ENCODE measurements around the gene CLDND2.
A peak's percentile ranks its signal among the peaks of the same experiment; 100 is the strongest.

CLDND2 gene

DNA sequence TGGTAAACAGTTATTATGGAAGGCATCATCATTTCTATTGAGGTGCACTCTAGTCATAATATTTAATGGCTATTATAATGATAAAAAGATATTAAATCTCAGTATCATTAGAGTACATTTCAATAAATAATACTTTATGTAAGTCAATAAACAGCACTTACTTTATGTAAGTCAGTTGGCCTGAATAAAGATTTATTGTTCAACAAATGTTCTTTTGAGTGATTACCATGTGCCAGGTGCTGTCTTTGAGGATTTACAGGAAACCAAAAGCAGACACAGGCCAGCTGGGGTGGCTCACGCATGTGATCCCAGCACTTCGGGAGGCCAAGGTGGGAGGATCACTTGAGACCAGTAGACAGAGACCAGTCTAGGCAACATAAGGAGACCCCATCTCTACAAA, 8.6 kb upstream of the CLDND2 start:
- no peaks in the 10 kb centered on the region for H3K36me3 ChIP-seq
- H3K27ac ChIP-seq: no peak overlapping the region
- no peak overlapping the region for H3K4me3 ChIP-seq (ENCODE audit: low read depth in 1 of 2, low read length in 1 of 2)
- TF ChIP-seq, protein P1, sequence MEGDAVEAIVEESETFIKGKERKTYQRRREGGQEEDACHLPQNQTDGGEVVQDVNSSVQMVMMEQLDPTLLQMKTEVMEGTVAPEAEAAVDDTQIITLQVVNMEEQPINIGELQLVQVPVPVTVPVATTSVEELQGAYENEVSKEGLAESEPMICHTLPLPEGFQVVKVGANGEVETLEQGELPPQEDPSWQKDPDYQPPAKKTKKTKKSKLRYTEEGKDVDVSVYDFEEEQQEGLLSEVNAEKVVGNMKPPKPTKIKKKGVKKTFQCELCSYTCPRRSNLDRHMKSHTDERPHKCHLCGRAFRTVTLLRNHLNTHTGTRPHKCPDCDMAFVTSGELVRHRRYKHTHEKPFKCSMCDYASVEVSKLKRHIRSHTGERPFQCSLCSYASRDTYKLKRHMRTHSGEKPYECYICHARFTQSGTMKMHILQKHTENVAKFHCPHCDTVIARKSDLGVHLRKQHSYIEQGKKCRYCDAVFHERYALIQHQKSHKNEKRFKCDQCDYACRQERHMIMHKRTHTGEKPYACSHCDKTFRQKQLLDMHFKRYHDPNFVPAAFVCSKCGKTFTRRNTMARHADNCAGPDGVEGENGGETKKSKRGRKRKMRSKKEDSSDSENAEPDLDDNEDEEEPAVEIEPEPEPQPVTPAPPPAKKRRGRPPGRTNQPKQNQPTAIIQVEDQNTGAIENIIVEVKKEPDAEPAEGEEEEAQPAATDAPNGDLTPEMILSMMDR (IDR thresholded peaks at IDR 0.05): no peak
- no peaks in the 10 kb centered on the region for H3K9me3 ChIP-seq
- H3K4me1 ChIP-seq (ENCODE audit: control insufficient read depth in 1 of 2, insufficient read depth in 1 of 2, low read depth in 1 of 2, low read length in 1 of 2): peaks cover 39 to 46% of the 10 kb centered on the region in 2 experiments
- no peaks in the 10 kb centered on the region for H3K27me3 ChIP-seq

DNA sequence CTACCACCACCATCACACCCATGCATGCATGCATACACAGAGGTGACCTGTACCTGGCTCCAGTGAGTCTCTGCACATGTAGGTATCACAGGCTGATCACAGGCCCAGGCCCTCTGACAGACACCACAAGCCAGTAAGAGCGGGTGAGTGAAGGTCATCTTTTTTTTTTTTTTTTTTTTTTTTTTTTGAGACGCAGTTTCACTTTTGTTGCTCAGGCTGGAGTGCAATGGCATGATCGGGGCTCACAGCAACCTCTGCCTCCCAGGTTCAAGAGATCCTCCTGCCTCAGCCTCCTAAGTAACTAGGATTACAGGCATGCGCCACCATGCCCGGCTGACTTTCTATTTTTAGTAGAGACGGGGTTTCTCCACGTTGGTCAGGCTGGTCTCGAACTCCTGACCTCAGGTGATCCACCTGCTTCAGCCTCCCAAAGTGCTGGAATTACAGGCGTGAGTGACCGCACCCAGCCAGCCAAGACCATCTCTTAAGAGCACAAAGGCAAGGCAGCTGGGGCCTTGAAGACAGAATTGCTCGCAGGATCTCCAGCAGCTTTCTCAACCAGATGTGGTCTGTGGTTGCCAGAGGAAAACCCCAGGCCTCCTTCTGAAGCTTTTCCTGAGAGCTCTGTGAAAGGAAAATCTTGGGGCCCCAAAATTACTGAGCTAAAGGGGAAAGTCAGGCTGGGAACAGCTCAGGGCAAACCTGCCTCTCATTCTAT, 6.9 kb upstream of the CLDND2 start:
- peaks cover 57 to 63% of the 10 kb centered on the region in 2 experiments for H3K4me1 ChIP-seq (ENCODE audit: control insufficient read depth in 1 of 2, insufficient read depth in 1 of 2, low read depth in 1 of 2, low read length in 1 of 2)
- no peaks in the 10 kb centered on the region for H3K27me3 ChIP-seq
- TF ChIP-seq, protein P1 (IDR thresholded peaks at IDR 0.05): no peak
- peak overlapping the region; percentile 85 for H3K27ac ChIP-seq
- no peaks in the 10 kb centered on the region for H3K9me3 ChIP-seq
- H3K36me3 ChIP-seq: no peaks in the 10 kb centered on the region
- H3K4me3 ChIP-seq (ENCODE audit: low read depth in 1 of 2, low read length in 1 of 2): no peak overlapping the region

DNA sequence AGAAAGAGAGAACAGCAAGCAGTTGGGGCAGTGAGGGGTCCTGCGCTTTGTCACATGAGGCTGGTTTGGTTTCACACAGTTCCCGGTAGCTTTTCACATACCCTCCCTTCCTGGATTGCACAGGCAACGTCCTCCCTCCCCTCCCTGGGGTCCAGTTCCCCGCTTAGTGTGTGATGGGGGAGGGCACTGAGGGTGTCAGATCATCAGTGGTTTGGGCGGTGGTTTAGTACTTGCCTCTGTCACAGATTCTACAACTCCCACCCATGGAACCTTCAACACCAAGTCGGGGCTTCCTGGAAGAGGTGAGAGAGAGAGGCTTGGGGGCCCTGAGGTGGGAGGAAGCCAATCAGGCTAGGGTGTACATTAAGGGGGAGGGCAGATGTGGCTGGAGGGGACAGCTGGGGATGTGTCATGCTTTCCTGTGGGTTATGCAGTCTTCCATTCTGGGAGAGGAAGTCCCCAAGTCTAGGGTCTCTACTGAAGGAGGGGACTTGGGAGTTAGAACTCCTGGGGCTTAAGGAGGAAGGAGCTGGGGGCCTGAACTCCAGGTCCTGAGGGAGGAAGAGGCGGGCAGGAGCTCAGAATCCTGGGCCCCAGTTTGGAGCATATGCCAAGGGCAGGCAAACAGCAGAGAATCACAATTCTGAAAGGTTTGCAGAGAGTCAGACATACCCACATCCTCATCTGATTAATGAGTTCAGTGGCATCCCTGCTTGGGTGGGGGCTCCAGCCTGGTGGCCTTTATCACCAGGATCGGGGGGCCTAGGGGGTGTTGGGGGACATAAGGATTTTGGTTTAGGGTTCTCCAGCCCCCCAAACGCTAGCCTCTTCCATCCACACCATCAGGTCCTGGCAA, 4.1 kb upstream of the CLDND2 start, which contains the start of gene NKG7:
TSS of gene NKG7 (minus strand) at position 6 of the 856 bp plus-strand sequence. CDS start 119 bp downstream, outside the sequence.
- Histone ChIP-seq H3K27me3 (no peaks in the 10 kb centered on the region), H3K27ac (peak within 1 kb of the TSS; percentile 85), H3K9me3 (no peaks in the 10 kb centered on the region), H3K4me3 (ENCODE audit: low read depth in 1 of 2, low read length in 1 of 2) (peak within 1 kb of the TSS; percentile 24 to 48), H3K36me3 (no peaks in the 10 kb centered on the region), H3K4me1 (ENCODE audit: control insufficient read depth in 1 of 2, insufficient read depth in 1 of 2, low read depth in 1 of 2, low read length in 1 of 2) (peaks cover 82 to 85% of the 10 kb centered on the region in 2 experiments)
- TF ChIP-seq, protein P1 (IDR thresholded peaks at IDR 0.05): no peak

DNA sequence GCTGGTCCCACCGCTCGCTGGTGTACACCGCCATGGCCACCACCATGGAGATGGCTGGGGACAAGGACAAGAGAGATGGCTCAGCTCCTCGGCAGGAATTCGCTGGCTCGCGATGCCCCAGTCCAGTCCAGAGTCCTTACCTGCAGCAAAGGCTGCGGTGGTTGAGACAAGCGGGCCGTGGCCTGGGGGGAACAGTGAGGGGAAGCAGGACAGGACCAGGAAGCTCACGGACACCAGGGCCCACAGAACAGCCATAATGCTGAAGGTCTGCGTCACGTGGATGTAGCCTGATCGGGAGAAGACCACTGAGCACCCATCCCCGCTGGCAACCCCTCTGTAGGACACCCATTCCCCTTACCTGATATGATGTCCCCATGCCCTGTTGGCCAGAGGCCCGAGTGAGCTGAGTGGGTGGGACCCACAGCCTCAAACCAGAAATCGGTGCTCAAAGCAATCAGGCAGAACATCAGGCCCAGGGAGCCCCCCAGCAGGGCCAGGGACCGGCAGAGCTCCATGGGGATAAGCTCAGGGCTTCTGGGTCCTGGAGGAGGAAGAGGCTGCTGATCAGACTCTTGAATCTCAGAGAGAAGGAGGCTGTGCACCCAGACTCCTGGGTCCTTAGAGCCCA, 3.3 kb upstream of the CLDND2 start:
- Histone ChIP-seq H3K27ac (peak overlapping the region; percentile 85), H3K27me3 (no peaks in the 10 kb centered on the region), H3K4me3 (ENCODE audit: low read depth in 1 of 2, low read length in 1 of 2) (peak overlapping the region; percentile 24 to 48), H3K36me3 (no peaks in the 10 kb centered on the region), H3K4me1 (ENCODE audit: control insufficient read depth in 1 of 2, insufficient read depth in 1 of 2, low read depth in 1 of 2, low read length in 1 of 2) (peaks cover 86 to 92% of the 10 kb centered on the region in 2 experiments), H3K9me3 (no peaks in the 10 kb centered on the region)
- TF ChIP-seq, protein P1 (IDR thresholded peaks at IDR 0.05): no peak

DNA sequence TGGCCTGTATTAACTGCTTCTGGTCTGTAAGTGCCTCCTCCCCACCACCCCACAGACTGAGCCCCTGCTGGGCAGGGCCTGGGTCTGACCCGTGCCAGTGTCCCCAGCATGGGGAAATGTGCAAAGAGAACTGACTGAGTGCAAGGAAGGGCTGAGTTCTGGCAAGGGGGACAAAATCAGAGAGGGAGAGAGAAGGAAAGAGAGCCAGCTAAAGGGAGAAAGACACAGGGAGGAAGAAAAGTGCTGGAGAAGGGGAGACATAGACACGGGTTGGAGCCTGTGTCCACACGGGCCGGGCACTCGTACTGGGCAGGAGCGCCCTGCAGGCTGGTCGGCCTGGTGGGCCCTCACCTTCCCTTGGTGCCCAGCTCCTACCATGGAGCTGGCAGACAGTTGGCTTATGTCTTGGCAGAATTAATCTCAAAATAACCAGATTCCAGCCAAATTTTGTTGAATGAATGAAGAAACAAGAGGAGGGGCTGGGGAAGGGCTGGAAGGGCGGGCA, 2.4 kb upstream of the CLDND2 start:
- peak overlapping the region in 1 of 2 experiments; percentile 48 for H3K4me3 ChIP-seq (ENCODE audit: low read depth in 1 of 2, low read length in 1 of 2)
- TF ChIP-seq, protein P1 (IDR thresholded peaks at IDR 0.05): no peak
- H3K4me1 ChIP-seq (ENCODE audit: control insufficient read depth in 1 of 2, insufficient read depth in 1 of 2, low read depth in 1 of 2, low read length in 1 of 2): peaks cover 88 to 93% of the 10 kb centered on the region in 2 experiments
- H3K36me3 ChIP-seq: no peaks in the 10 kb centered on the region
- H3K27me3 ChIP-seq: no peaks in the 10 kb centered on the region
- no peaks in the 10 kb centered on the region for H3K9me3 ChIP-seq
- peak overlapping the region; percentile 85 for H3K27ac ChIP-seq

Data from neutrophil (primary cell).